ENCODE measurements around the gene GPR3.

The GPR3 gene

GRCh38 chr1:27397749-27398148, 5.3 kb downstream of the GPR3 start:
- no peak for DNase-seq (ENCODE audit: low read depth in 1 of 2, low spot score in 1 of 2)
- H3K27me3 ChIP-seq (ENCODE audit: insufficient read depth, poor library complexity, severe bottlenecking): no peaks in the 10 kb centered on the region
- no peak overlapping the region for H3K4me3 ChIP-seq (replicated peaks; ENCODE audit: insufficient read depth, low read length)
- H3K27ac ChIP-seq (replicated peaks): no peak overlapping the region
- TF ChIP-seq SPI1 (IDR thresholded peaks at IDR 0.05; ENCODE audit: borderline replicate concordance, low read depth): no peak
- no peak for TF ChIP-seq REST (IDR thresholded peaks at IDR 0.05; ENCODE audit: insufficient replicate concordance, low read depth)
- no peak for TF ChIP-seq GABPA (IDR thresholded peaks at IDR 0.05; ENCODE audit: low read depth)
- TF ChIP-seq CTCF (IDR thresholded peaks at IDR 0.05; ENCODE audit: insufficient read depth, low read length): no peak
- TF ChIP-seq POLR2AphosphoS5 (IDR thresholded peaks at IDR 0.05; ENCODE audit: low read depth): no peak

GRCh38 chr1:27398405-27399149, 6.2 kb downstream of the GPR3 start:
- H3K27ac ChIP-seq (replicated peaks): no peak overlapping the region
- no peak overlapping the region for H3K4me3 ChIP-seq (replicated peaks; ENCODE audit: insufficient read depth, low read length)
- no peak for TF ChIP-seq CTCF (IDR thresholded peaks at IDR 0.05; ENCODE audit: insufficient read depth, low read length)
- TF ChIP-seq SPI1 (IDR thresholded peaks at IDR 0.05; ENCODE audit: borderline replicate concordance, low read depth): no peak
- no peak for TF ChIP-seq GABPA (IDR thresholded peaks at IDR 0.05; ENCODE audit: low read depth)
- no peak for TF ChIP-seq POLR2AphosphoS5 (IDR thresholded peaks at IDR 0.05; ENCODE audit: low read depth)
- no peak for TF ChIP-seq REST (IDR thresholded peaks at IDR 0.05; ENCODE audit: insufficient replicate concordance, low read depth)

GRCh38 chr1:27399251-27400025, 7.0 kb downstream of the GPR3 start:
- Histone ChIP-seq H3K4me3 (replicated peaks; ENCODE audit: insufficient read depth, low read length) (no peak overlapping the region), H3K27me3 (ENCODE audit: insufficient read depth, poor library complexity, severe bottlenecking) (no peaks in the 10 kb centered on the region), H3K27ac (replicated peaks) (no peak overlapping the region)
- DNase-seq (ENCODE audit: low read depth in 1 of 2, low spot score in 1 of 2): no peak
- TF ChIP-seq REST (IDR thresholded peaks at IDR 0.05; ENCODE audit: insufficient replicate concordance, low read depth) (no peak), POLR2AphosphoS5 (IDR thresholded peaks at IDR 0.05; ENCODE audit: low read depth) (no peak), SPI1 (IDR thresholded peaks at IDR 0.05; ENCODE audit: borderline replicate concordance, low read depth) (no peak), GABPA (IDR thresholded peaks at IDR 0.05; ENCODE audit: low read depth) (no peak), CTCF (IDR thresholded peaks at IDR 0.05; ENCODE audit: insufficient read depth, low read length) (no peak)

More at GRCh38 chr1:27398405-27399149, 6.2 kb downstream of the GPR3 start:
- no peaks in the 10 kb centered on the region for H3K27me3 ChIP-seq (ENCODE audit: insufficient read depth, poor library complexity, severe bottlenecking)
- no peak for DNase-seq (ENCODE audit: low read depth in 1 of 2, low spot score in 1 of 2)
